Measurements from ENCODE around the gene INTS11. TPM values are rescaled to one million over a fixed set of nuclear protein-coding genes. Genes with fewer than 3 reads are reported as not detected.
A peak's percentile ranks its signal among the peaks of the same experiment; 100 is the strongest.

The INTS11 gene
- total and polyA plus RNA-seq, 9 of the 15 experiments (the other 6 are each of a cell fraction or from before 2014, with no cell fraction given): 3.6 to 183 (median 110) TPM

GRCh38 chr1:1273512-1274298 is 50.8 kb downstream of the INTS11 start, which contains the start of gene UBE2J2 (continued):
- TF ChIP-seq POLR2AphosphoS5 (IDR thresholded peaks at IDR 0.05; ENCODE audit: control insufficient read depth, insufficient read depth, low read depth, low read length): peak; percentile 73
- no peak for TF ChIP-seq WHSC1 (IDR thresholded peaks at IDR 0.05; ENCODE audit: low read length)
- TF ChIP-seq NKRF (IDR thresholded peaks at IDR 0.05; ENCODE audit: borderline replicate concordance): peak; percentile 52; the same call in 1 of the 2 replicates
- peak; percentile 79 for TF ChIP-seq POLR2A (conservative IDR thresholded peaks at IDR 0.05)
- TF ChIP-seq TOE1 (IDR thresholded peaks at IDR 0.05; ENCODE audit: borderline replicate concordance): no peak
- no peak for TF ChIP-seq TOE1 (CRISPR knock-in tag; IDR thresholded peaks at IDR 0.05; ENCODE audit: borderline replicate concordance, low read depth)
- peak; percentile 62; the same call in 1 of the 2 replicates for TF ChIP-seq MYC (IDR thresholded peaks at IDR 0.05; ENCODE audit: low read depth, low read length)
- TF ChIP-seq MYC (CRISPR knock-in tag; IDR thresholded peaks at IDR 0.05; ENCODE audit: borderline replicate concordance, low read depth): peak; percentile 43; the same call in 1 of the 2 replicates
- 0 out of 4 replicates have a peak, but pooled peaks of 1 of the 2 experiments have one; percentile 43 for TF ChIP-seq MLX (CRISPR knock-in tag; conservative IDR thresholded peaks at IDR 0.05)
- no peak for TF ChIP-seq SIRT6 (IDR thresholded peaks at IDR 0.05; ENCODE audit: low read depth, low read length)
- no peak for TF ChIP-seq CUX1 (CRISPR knock-in tag; IDR thresholded peaks at IDR 0.05)
- TF ChIP-seq NFXL1 (CRISPR knock-in tag; IDR thresholded peaks at IDR 0.05): no peak
- TF ChIP-seq CHD1 (IDR thresholded peaks at IDR 0.05; ENCODE audit: low read length): no peak
- TF ChIP-seq ZNF75A (CRISPR knock-in tag; IDR thresholded peaks at IDR 0.05): no peak
- TF ChIP-seq MEF2D (tag; conservative IDR thresholded peaks at IDR 0.05; ENCODE audit: low read depth): no peak

All from K562 (cell line).